Neural progenitor cell (in vitro differentiated cells): ENCODE results near the gene SLC45A3. TPM values are rescaled to one million over a fixed set of nuclear protein-coding genes. Genes with fewer than 3 reads are reported as not detected.

ENCODE experiments used
- DNase-seq: peaks from one replicate; pipeline ENCODE4 v3.0.0-alpha.2; 2016; ENCODE audit warnings: low spot score
- H2AFZ ChIP-seq: fragments of 200-600 bp; sonication (generic); replicated peaks from 2 replicates; pipeline ENCODE4 v1.6.1; 2016; ENCODE audit warnings: antibody characterized with exemption
- H3F3A ChIP-seq: fragments of 200-600 bp; sonication (generic); 2 replicates; pipeline ENCODE4 v1.6.1; 2016; ENCODE audit warnings: antibody characterized with exemption, low read depth
- H3K27ac ChIP-seq: fragments of 200-600 bp; sonication (generic); 2 replicates; pipeline ENCODE4 v1.5.1; 2016; ENCODE audit warnings: mild to moderate bottlenecking
- H3K27me3 ChIP-seq: fragments of 200-600 bp; sonication (generic); 2 replicates; pipeline ENCODE4 v1.6.1; 2016; ENCODE audit warnings: mild to moderate bottlenecking, moderate library complexity
- H3K36me3 ChIP-seq: fragments of 200-600 bp; sonication (generic); 2 replicates; pipeline ENCODE4 v1.5.1; 2016
- H3K4me1 ChIP-seq: fragments of 200-600 bp; sonication (generic); 2 replicates; pipeline ENCODE4 v1.6.1; 2016; ENCODE audit warnings: mixed run types
- H3K4me2 ChIP-seq: fragments of 200-600 bp; sonication (generic); 2 replicates; pipeline ENCODE4 v1.6.1; 2016
- H3K4me3 ChIP-seq: fragments of 200-600 bp; sonication (generic); 2 replicates; pipeline ENCODE4 v1.5.1; 2016
- H3K79me2 ChIP-seq: fragments of 200-600 bp; sonication (generic); 2 replicates; pipeline ENCODE4 v1.6.1; 2016; ENCODE audit warnings: low read depth
- H3K9ac ChIP-seq: fragments of 200-600 bp; sonication (generic); 2 replicates; pipeline ENCODE4 v1.6.1; 2016
- H3K9me3 ChIP-seq: fragments of 200-600 bp; sonication (generic); 2 replicates; pipeline ENCODE4 v1.5.1; 2016; ENCODE audit warnings: low read depth
- H4K20me1 ChIP-seq: fragments of 200-600 bp; sonication (generic); 2 replicates; pipeline ENCODE4 v1.6.1; 2016; ENCODE audit warnings: low read depth
- H3K27ac Mint-ChIP-seq: 3 replicates; pipeline ENCODE4 v1.8.0; 2021; ENCODE audit warnings: mixed read lengths
- H3K27me3 Mint-ChIP-seq: 2 replicates; pipeline ENCODE4 v1.8.0; 2022; ENCODE audit warnings: low read depth, mild to moderate bottlenecking, inconsistent platforms, moderate library complexity, mixed read lengths; ENCODE audit not compliant: insufficient read depth
- H3K36me3 Mint-ChIP-seq: 3 replicates; pipeline ENCODE4 v1.8.0; 2021; ENCODE audit warnings: mixed read lengths
- H3K4me1 Mint-ChIP-seq: 3 replicates; pipeline ENCODE4 v1.8.0; 2021; ENCODE audit warnings: mixed read lengths
- H3K4me3 Mint-ChIP-seq: 3 replicates; pipeline ENCODE4 v1.8.0; 2021; ENCODE audit warnings: mild to moderate bottlenecking, moderate library complexity, mixed read lengths
- H3K9me3 Mint-ChIP-seq: 3 replicates; pipeline ENCODE4 v1.8.0; 2020; ENCODE audit warnings: mixed read lengths
- CTCF ChIP-seq: fragments of 200-600 bp; sonication (generic); IDR thresholded peaks from 2 replicates; pipeline ENCODE4 v1.5.1; 2017; ENCODE audit warnings: antibody characterized with exemption, mild to moderate bottlenecking
- EZH2 ChIP-seq: fragments of 200-600 bp; sonication (generic); IDR thresholded peaks from 2 replicates; pipeline ENCODE4 v1.6.1; 2017; ENCODE audit warnings: antibody characterized with exemption, mild to moderate bottlenecking, moderate library complexity
- EZH2phosphoT487 ChIP-seq: fragments of 200-600 bp; sonication (generic); IDR thresholded peaks from 2 replicates; pipeline ENCODE4 v1.6.1; 2017; ENCODE audit warnings: antibody characterized with exemption
- total RNA-seq: library from RNA; depleted of rRNA; stranded (reverse); fragments of >200 nt; gene quantifications from 2 replicates; pipeline ENCODE4 v1.2.3, GENCODE V29; 2015; ENCODE audit warnings: low replicate concordance

SLC45A3 gene
- total RNA-seq, 1 donor from 2014 or later: 5.1 TPM

- H3K4me3 Mint-ChIP-seq: no peak overlapping the region
- H3K36me3 Mint-ChIP-seq: no peaks in the 10 kb centered on the region
- Histone ChIP-seq H3K27ac (no peak overlapping the region), H3K4me2 (peak overlapping the region; percentile 44), H3K9ac (no peak overlapping the region), H3K9me3 (no peaks in the 10 kb centered on the region), H3K4me3 (no peak overlapping the region), H3K36me3 (no peaks in the 10 kb centered on the region), H3K27me3 (no peaks in the 10 kb centered on the region), H4K20me1 (peaks cover 12% of the 10 kb centered on the region), H3K4me1 (peaks cover 35% of the 10 kb centered on the region), H2AFZ (no peak overlapping the region), H3F3A (peaks cover 29% of the 10 kb centered on the region), H3K79me2 (no peaks in the 10 kb centered on the region)
- H3K27ac Mint-ChIP-seq: peak overlapping the region; percentile 82
- peaks cover 11% of the 10 kb centered on the region for H3K27me3 Mint-ChIP-seq
- TF ChIP-seq EZH2phosphoT487: no peak
- TF ChIP-seq EZH2: no peak
- no peak for TF ChIP-seq CTCF
- no peaks in the 10 kb centered on the region for H3K9me3 Mint-ChIP-seq
- no peak for DNase-seq
- H3K4me1 Mint-ChIP-seq: peaks cover 78% of the 10 kb centered on the region
Measured at GRCh38 chr1:205693421-205693991, 13.2 kb upstream of the SLC45A3 start.

GRCh38 chr1:205692423-205692822 is 12.1 kb upstream of the SLC45A3 start:
- Mint-ChIP-seq H3K9me3 (no peaks in the 10 kb centered on the region), H3K27ac (no peak overlapping the region), H3K36me3 (no peaks in the 10 kb centered on the region), H3K4me1 (peaks cover 81% of the 10 kb centered on the region), H3K27me3 (peaks cover 14% of the 10 kb centered on the region), H3K4me3 (peak overlapping the region; percentile 73)
- TF ChIP-seq EZH2phosphoT487 (no peak), CTCF (no peak), EZH2 (no peak)
- DNase-seq: no peak
- Histone ChIP-seq H3K27me3 (peaks cover 4% of the 10 kb centered on the region), H3K9me3 (no peaks in the 10 kb centered on the region), H3K4me1 (peaks cover 38% of the 10 kb centered on the region), H3K4me2 (no peak overlapping the region), H3K79me2 (no peaks in the 10 kb centered on the region), H3K9ac (no peak overlapping the region), H4K20me1 (peaks cover 12% of the 10 kb centered on the region), H3K27ac (no peak overlapping the region), H3F3A (peaks cover 36% of the 10 kb centered on the region), H2AFZ (no peak overlapping the region), H3K36me3 (no peaks in the 10 kb centered on the region), H3K4me3 (no peak overlapping the region)

GRCh38 chr1:205690122-205690756 is 9.9 kb upstream of the SLC45A3 start:
- no peaks in the 10 kb centered on the region for H3K9me3 Mint-ChIP-seq
- Histone ChIP-seq H3K27me3 (peaks cover 4% of the 10 kb centered on the region), H3K79me2 (no peaks in the 10 kb centered on the region), H2AFZ (no peak overlapping the region), H3K9ac (no peak overlapping the region), H3K36me3 (no peaks in the 10 kb centered on the region), H3K4me1 (peaks cover 40% of the 10 kb centered on the region), H3K27ac (no peak overlapping the region), H3K4me3 (no peak overlapping the region), H3K4me2 (peak overlapping the region; percentile 28), H3F3A (peaks cover 41% of the 10 kb centered on the region), H3K9me3 (no peaks in the 10 kb centered on the region), H4K20me1 (peaks cover 12% of the 10 kb centered on the region)
- H3K4me1 Mint-ChIP-seq: peaks cover 77% of the 10 kb centered on the region
- TF ChIP-seq EZH2 (no peak), EZH2phosphoT487 (no peak), CTCF (no peak)
- H3K4me3 Mint-ChIP-seq: peak overlapping the region; percentile 22
- H3K27ac Mint-ChIP-seq: no peak overlapping the region
- H3K36me3 Mint-ChIP-seq: no peaks in the 10 kb centered on the region
- H3K27me3 Mint-ChIP-seq: peaks cover 13% of the 10 kb centered on the region
- DNase-seq: no peak
